RWPE2 (cell line): ENCODE measurements around the gene UPF1.

Experiments used
- ATAC-seq: fragments of 200-7000 bp; cut with Tn5 transposase; 3 replicates; pipeline ENCODE4 v1.9.1; 2021; ENCODE audit warnings: low read depth
- DNase-seq: peaks from one replicate; pipeline ENCODE4 v3.0.0-alpha.2; 2020; ENCODE audit warnings: low spot score
- H3K27ac ChIP-seq: fragments of 450-650 bp; 2 replicates; pipeline ENCODE4 v1.5.1; 2017; ENCODE audit warnings: mild to moderate bottlenecking; ENCODE audit not compliant: poor library complexity, severe bottlenecking
- H3K27me3 ChIP-seq: fragments of 250-450 bp; sonication (Bioruptor Pico); 2 replicates; pipeline ENCODE4 v1.5.1; 2021; ENCODE audit warnings: mild to moderate bottlenecking, moderate library complexity; ENCODE audit not compliant: insufficient read depth, poor library complexity, severe bottlenecking
- H3K36me3 ChIP-seq: fragments of 250-450 bp; sonication (Bioruptor Pico); 2 replicates; pipeline ENCODE4 v1.5.1; 2020; ENCODE audit warnings: low read depth, mild to moderate bottlenecking, moderate library complexity
- H3K4me1 ChIP-seq: fragments of 250-450 bp; sonication (Bioruptor Pico); 2 replicates; pipeline ENCODE4 v1.5.1; 2021; ENCODE audit warnings: mild to moderate bottlenecking, moderate library complexity; ENCODE audit not compliant: insufficient read depth, poor library complexity, severe bottlenecking
- H3K4me3 ChIP-seq: fragments of 250-450 bp; sonication (Bioruptor Pico); 2 replicates; pipeline ENCODE4 v1.5.1; 2021; ENCODE audit warnings: mild to moderate bottlenecking, moderate library complexity; ENCODE audit not compliant: severe bottlenecking
- H3K9me3 ChIP-seq: fragments of 250-450 bp; sonication (Bioruptor Pico); 2 replicates; pipeline ENCODE4 v1.5.1; 2021; ENCODE audit warnings: mild to moderate bottlenecking, moderate library complexity; ENCODE audit not compliant: severe bottlenecking
- TF ChIP-seq, protein P1 (sequence below): fragments of 450-650 bp; IDR thresholded peaks from one replicate; pipeline ENCODE4 v1.5.1; 2017; ENCODE audit warnings: mild to moderate bottlenecking, moderate library complexity; ENCODE audit not compliant: poor library complexity, severe bottlenecking

The UPF1 gene

DNA sequence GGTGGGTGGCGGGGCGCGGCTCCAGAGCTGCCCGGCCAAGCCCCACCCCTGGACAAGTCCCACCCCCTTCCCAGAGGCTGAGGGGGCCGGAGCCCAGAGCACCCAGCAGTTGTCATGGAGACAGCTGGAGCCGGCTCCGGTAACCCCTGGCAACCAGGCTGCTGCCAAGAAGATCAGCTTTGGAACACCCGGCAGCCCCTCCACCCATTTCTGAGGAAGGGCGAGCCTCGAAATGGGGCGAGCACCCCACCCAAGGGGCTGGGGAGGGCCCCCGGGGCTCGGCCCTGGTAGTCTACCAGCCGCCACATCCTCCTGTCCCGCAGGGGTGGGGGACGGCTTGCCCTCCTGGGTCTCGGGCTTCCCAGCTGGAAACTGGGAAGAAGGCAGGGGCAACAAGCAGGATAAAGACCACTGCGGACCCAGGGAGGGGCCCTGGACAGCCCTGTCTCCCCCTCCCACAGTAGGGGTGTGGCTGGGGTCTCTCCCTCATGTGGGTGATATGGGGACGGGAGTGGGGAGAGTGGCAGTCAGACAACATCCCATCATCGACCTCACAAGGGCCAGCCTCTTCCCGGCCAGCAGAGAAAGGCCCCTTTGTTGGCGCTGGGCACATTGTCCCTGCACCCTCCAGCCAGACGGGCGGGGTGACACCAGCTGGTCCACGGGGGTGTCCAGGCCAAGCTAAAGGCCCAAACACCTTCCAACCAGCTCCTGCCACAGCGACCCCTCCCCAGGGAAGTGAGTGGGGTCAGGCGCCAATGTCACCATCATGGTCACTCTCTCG is 62.7 kb downstream of the UPF1 start:
- TF ChIP-seq, protein P1, sequence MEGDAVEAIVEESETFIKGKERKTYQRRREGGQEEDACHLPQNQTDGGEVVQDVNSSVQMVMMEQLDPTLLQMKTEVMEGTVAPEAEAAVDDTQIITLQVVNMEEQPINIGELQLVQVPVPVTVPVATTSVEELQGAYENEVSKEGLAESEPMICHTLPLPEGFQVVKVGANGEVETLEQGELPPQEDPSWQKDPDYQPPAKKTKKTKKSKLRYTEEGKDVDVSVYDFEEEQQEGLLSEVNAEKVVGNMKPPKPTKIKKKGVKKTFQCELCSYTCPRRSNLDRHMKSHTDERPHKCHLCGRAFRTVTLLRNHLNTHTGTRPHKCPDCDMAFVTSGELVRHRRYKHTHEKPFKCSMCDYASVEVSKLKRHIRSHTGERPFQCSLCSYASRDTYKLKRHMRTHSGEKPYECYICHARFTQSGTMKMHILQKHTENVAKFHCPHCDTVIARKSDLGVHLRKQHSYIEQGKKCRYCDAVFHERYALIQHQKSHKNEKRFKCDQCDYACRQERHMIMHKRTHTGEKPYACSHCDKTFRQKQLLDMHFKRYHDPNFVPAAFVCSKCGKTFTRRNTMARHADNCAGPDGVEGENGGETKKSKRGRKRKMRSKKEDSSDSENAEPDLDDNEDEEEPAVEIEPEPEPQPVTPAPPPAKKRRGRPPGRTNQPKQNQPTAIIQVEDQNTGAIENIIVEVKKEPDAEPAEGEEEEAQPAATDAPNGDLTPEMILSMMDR = no peak
- Histone ChIP-seq H3K4me3 (peak overlapping the region; percentile 48), H3K27ac (no peak overlapping the region), H3K4me1 (no peaks in the 10 kb centered on the region), H3K36me3 (no peaks in the 10 kb centered on the region), H3K9me3 (no peaks in the 10 kb centered on the region), H3K27me3 (peaks cover 18% of the 10 kb centered on the region)
- ATAC-seq (no peak), DNase-seq (no peak)

DNA sequence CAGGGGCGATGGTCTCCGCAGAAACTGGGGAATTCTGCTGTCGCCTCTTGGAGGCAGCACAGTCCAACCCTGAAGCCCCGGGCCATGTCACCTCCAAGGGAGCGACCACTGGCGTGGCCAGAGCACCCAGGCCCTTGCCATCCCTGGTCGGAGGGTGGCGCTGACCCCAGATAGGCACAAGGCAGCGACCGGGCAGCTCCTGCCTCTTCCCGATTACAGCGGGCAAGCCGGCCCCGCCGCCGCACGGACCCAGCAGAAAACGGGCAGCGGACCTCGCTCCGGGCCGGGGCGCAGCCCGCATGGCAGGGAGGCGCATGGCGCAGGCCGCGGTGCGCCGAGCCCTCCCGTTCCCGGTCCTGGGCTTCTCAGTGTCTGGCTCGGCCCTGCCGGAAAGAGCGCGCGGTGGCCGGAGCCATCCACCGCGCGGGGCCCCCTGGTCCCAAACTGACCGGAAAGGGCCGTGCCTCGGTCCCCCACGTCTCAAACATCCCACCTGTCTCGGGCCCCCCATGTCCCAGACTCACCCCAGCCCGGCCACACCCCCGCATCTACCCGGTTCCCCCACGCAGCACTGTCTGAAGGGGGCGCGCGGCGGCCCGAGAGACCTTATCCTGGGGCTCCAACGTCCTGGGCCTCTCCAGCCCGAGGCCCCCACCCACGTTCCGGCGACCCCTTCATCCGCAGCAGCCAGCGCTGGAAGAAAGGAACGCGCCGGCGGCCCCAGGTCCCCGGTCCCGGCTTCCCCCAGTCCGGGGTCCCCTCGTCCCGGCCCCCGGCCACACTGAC is 63.5 kb downstream of the UPF1 start:
- ATAC-seq (peak; percentile 53), DNase-seq (no peak)
- no peak overlapping the region for H3K27ac ChIP-seq
- no peaks in the 10 kb centered on the region for H3K9me3 ChIP-seq
- H3K27me3 ChIP-seq = peaks cover 18% of the 10 kb centered on the region
- no peaks in the 10 kb centered on the region for H3K36me3 ChIP-seq
- TF ChIP-seq, protein P1 = peak; percentile 59
- no peaks in the 10 kb centered on the region for H3K4me1 ChIP-seq
- H3K4me3 ChIP-seq = peak overlapping the region; percentile 48

DNA sequence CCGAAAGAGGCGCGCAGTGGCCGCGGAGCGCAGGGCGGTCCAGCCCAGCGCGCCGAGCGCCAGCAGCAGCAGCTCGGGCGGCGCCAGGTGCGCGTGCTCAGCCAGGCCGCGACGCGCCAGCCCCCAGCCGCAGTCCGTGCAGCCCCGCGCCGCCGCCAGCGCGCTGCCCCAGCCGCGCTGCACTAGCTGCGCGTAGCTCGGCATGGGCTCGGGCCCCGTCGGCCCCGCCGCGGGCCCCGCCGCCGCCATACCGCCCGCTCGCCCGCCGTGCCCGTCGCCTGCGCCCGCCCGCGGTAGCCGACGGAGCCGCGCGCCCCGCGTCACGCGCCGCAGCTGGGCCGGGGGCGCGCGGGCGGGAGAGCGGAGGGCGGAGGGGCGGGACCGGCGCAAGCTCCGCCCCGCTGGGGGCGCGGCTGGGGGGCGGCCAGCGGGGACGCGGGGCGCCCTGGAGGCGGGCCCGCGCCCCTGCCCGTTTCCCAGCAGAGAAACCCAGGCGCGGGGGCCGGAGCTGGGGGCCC is 64.1 kb downstream of the UPF1 start, which contains the start of gene CERS1:
TSS of gene CERS1 (minus strand) at position 335 of the 518 bp plus-strand sequence. CDS start at position 249, 86 bp downstream.
- Histone ChIP-seq H3K36me3 (no peaks in the 10 kb centered on the region; the same call in 1 of the 2 replicates), H3K27ac (no peak within 1 kb of the TSS), H3K9me3 (no peaks in the 10 kb centered on the region), H3K27me3 (peaks cover 18% of the 10 kb centered on the region), H3K4me3 (peak within 1 kb of the TSS; percentile 48), H3K4me1 (no peaks in the 10 kb centered on the region)
- TF ChIP-seq, protein P1 = no peak
- DNase-seq (no peak), ATAC-seq (peak; percentile 31; the same call in 2 of the 3 replicates)

GRCh38 chr19:18896421-18896841 is 64.7 kb downstream of the UPF1 start:
- Histone ChIP-seq H3K36me3 (no peaks in the 10 kb centered on the region; the same call in 1 of the 2 replicates), H3K4me3 (no peak overlapping the region), H3K9me3 (no peaks in the 10 kb centered on the region), H3K4me1 (no peaks in the 10 kb centered on the region), H3K27me3 (peaks cover 18% of the 10 kb centered on the region), H3K27ac (no peak overlapping the region)
- ATAC-seq (peak; percentile 41; the same call in 2 of the 3 replicates), DNase-seq (no peak)
- TF ChIP-seq, protein P1 = no peak
